Right lobe of liver (tissue), 6 donors: ENCODE results near the gene PNKD. TPM values are rescaled to one million over a fixed set of nuclear protein-coding genes. Genes with fewer than 3 reads are reported as not detected.
A peak's percentile ranks its signal among the peaks of the same experiment; 100 is the strongest.

Source experiments
- ATAC-seq, 4 donors: fragments of 200-7000 bp; cut with Tn5 transposase; one replicate each; pipeline ENCODE4 v1.9.1; 2020; ENCODE audit warnings: mild to moderate bottlenecking in 4 of 4, moderate library complexity in 4 of 4
- DNase-seq, 3 donors: peaks; one replicate each; pipeline ENCODE4 v3.0.0-alpha.2; 2020
- H3K27ac ChIP-seq, 3 donors: fragments of 200-600 bp; one replicate each; pipeline ENCODE4 v1.8.0; 2022
- H3K27me3 ChIP-seq, 2 donors: fragments of 200-600 bp; one replicate each; pipeline ENCODE4 v1.8.0; 2022
- H3K36me3 ChIP-seq, 4 donors: fragments of 200-600 bp; sonication (generic) in 1 of 4; one replicate each; pipeline versions ENCODE4 v1.5.1 to v1.8.0; 2017 to 2022; ENCODE audit warnings: control low read depth in 1 of 4
- H3K4me1 ChIP-seq, 4 donors: fragments of 200-600 bp; sonication (generic) in 1 of 4; one replicate each; pipeline versions ENCODE4 v1.5.1 to v1.8.0; 2017 to 2022; ENCODE audit warnings: control low read depth in 1 of 4
- H3K4me3 ChIP-seq, 3 donors: fragments of 200-600 bp; one replicate each; pipeline ENCODE4 v1.8.0; 2022
- H3K9me3 ChIP-seq, 4 donors: fragments of 200-600 bp; sonication (generic) in 1 of 4; one replicate each; pipeline versions ENCODE4 v1.5.1 to v1.8.0; 2017 to 2022; ENCODE audit warnings: control low read depth in 1 of 4
- POLR2A ChIP-seq: fragments of 450-650 bp; IDR thresholded peaks from one replicate; pipeline ENCODE4 v1.6.1; 2017; ENCODE audit warnings: antibody characterized with exemption, mild to moderate bottlenecking
- WGBS: methylation state at CpG from one replicate; pipeline ENCODE4 v1.1.6; 2018; ENCODE audit warnings: low coverage, low lambda C conversion rate; ENCODE audit not compliant: insufficient coverage; ENCODE audit errors: missing lambda C conversion rate; 5-methylcytosine and 5-hydroxymethylcytosine counted together
- intact Hi-C, 2 donors: fragments of 100-400 bp; cut with DNase I; formaldehyde crosslinking; loops; one replicate each; pipeline versions ENCODE4 v1.11.2 to v1.14.1; 2022
- microRNA-seq, 2 donors: library from miRNA; unstranded; fragments of <30 nt; microRNA quantifications; one replicate each; pipeline ENCODE4, GENCODE V29; 2019 to 2020
- small RNA-seq, 2 experiments: library from RNA; depleted of rRNA; stranded (forward); fragments of <200 nt; gene quantifications; one replicate each; pipeline ENCODE3, GENCODE V24; 2016
- total RNA-seq, 6 experiments: library from RNA; depleted of rRNA in 2 of 6; stranded (reverse); fragments of >200 nt in 2 of 6; fragmentation: NEBNext Ultra II Directional in 3 of 6; extraction: Animal tissue kit (Norgen Biotek cat#: 25700) in 3 of 6; gene quantifications; one replicate each; pipeline versions ENCODE4 v1.1.0 to v1.2.4, GENCODE V29; 2016 to 2023
- TF ChIP-seq, protein P1 (sequence below), 4 donors: fragments of 200-600 bp in 3 of 4; fragments of 450-650 bp in 1 of 4; IDR thresholded peaks; one replicate each; pipeline versions ENCODE4 v1.5.1 to v1.8.0; 2016 to 2022; ENCODE audit warnings: antibody characterized with exemption in 4 of 4, mild to moderate bottlenecking in 2 of 4
- donor health status: DM: no; HTN: yes; CAD: no.
- donor health status: DM: no; HTN: no; CAD: no.
- donor health status: DM: no; HTN: no; CAD: no.
- donor health status: DM: no; HTN: yes; CAD: no.
- donor health status: DM: no; HTN: yes; CAD: no.

Gene PNKD
- total RNA-seq, 6 experiments from 2014 or later: 78.5 to 137 (median 115) TPM

DNA sequence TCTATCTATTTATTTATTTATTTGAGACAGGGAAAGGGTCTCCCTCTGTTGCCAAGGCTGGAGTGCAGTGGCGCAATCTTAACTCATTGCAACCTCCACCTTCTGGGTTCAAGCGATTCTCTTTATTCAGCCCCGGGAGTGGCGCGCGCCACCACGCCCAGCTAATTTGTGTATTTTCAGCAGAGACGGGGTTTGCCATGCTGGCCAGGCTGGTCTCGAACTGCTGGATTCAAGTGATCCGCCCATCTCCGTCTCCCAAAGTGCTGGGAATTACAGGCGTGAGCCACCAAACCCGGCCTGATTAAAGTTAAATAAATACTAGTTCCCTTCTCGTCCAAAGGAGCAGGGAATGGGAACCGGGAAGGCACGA, 125.1 kb downstream of the PNKD start:
- TF ChIP-seq POLR2A: no peak
- TF ChIP-seq, protein P1, sequence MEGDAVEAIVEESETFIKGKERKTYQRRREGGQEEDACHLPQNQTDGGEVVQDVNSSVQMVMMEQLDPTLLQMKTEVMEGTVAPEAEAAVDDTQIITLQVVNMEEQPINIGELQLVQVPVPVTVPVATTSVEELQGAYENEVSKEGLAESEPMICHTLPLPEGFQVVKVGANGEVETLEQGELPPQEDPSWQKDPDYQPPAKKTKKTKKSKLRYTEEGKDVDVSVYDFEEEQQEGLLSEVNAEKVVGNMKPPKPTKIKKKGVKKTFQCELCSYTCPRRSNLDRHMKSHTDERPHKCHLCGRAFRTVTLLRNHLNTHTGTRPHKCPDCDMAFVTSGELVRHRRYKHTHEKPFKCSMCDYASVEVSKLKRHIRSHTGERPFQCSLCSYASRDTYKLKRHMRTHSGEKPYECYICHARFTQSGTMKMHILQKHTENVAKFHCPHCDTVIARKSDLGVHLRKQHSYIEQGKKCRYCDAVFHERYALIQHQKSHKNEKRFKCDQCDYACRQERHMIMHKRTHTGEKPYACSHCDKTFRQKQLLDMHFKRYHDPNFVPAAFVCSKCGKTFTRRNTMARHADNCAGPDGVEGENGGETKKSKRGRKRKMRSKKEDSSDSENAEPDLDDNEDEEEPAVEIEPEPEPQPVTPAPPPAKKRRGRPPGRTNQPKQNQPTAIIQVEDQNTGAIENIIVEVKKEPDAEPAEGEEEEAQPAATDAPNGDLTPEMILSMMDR (IDR thresholded peaks at IDR 0.05): no peak
- WGBS: 25% methylated on average over 13 of the region's 16 CpGs
- peak overlapping the region; percentile 77 to 100 (median 97) for H3K4me3 ChIP-seq
- H3K27ac ChIP-seq: peak overlapping the region; percentile 93 to 100 (median 100)
- no peaks in the 10 kb centered on the region for H3K9me3 ChIP-seq
- H3K4me1 ChIP-seq: peaks cover 0 to 13% (median 0%) of the 10 kb centered on the region in 4 donors
- intact Hi-C loops: loop anchor here in 1 of 2 donors (10.0 kb wide), 1 partner anchor 91 kb away; no protein-coding TSS in a partner anchor
- no peak for DNase-seq
- H3K36me3 ChIP-seq: no peaks in the 10 kb centered on the region
- H3K27me3 ChIP-seq: no peaks in the 10 kb centered on the region
- no peak for ATAC-seq

DNA sequence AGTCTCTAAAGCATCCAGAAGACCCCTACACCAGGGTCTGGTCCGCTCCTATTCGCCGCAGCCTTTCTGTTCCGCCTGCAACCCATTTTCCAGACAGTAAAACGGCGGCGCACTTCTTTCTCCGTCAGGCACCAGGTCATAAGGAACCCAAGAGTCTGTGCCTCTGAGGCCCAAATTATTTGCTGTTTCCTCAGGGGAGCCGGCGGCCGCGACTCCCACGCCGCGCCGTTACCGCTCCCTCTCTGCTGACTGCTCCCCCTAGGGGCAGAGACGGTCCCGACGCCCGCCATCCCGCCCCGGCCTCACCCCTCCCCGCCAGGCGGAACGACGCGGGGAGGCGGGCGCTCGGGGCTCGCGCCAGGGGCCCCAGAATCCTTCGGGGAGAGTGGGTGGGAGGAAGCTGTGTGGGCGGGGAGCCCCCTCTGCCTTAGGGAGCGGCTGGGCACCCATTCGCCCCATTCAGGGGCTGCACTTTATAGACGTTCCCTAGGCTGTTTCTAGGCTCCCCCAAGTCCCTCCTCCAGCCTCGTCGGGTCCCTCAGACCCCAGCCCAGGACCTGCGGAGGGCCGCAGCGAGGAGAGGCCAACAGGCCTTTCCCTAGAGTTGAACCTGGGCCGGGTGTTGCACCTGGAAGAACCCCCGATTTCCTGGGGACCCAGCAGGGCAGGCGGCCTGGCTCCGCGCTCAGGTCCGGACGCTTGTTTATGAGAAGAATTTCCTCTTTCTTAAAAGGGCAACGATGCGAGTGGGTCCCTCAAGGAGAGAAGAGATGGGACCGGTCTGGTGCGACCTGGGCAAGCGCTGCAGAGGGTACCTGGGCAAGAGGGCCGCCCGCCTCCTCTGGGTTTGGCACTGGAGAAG, 125.7 kb downstream of the PNKD start:
- Histone ChIP-seq H3K4me1 (peaks cover 0 to 13% (median 0%) of the 10 kb centered on the region in 4 donors), H3K9me3 (no peaks in the 10 kb centered on the region), H3K4me3 (peak overlapping the region; percentile 77 to 100 (median 97)), H3K36me3 (no peaks in the 10 kb centered on the region), H3K27ac (peak overlapping the region; percentile 93 to 100 (median 100)), H3K27me3 (no peaks in the 10 kb centered on the region)
- peak; percentile 59 to 76 (median 63) for ATAC-seq
- peak; percentile 59 for TF ChIP-seq POLR2A
- TF ChIP-seq, protein P1 (IDR thresholded peaks at IDR 0.05): peak; percentile 86 to 97 (median 89)
- DNase-seq: peak; percentile 95 to 97 (median 96)
- 4% methylated on average over 12 of the region's 57 CpGs for WGBS
- intact Hi-C loops: loop anchor here in 1 of 2 donors (10.0 kb wide), 1 partner anchor 91 kb away; no protein-coding TSS in a partner anchor

Small RNA genes lying within 50 kb of the gene (microRNA-seq; reads per million reads assigned to microRNA genes)
- gene MIR6513 (4.9 to 7.7 reads per million in 2 donors), gene MIR6810 (7.5 to 8.4 reads per million in 2 donors)

Small RNA genes lying within 50 kb of the gene (small RNA-seq; reads per million reads assigned to genes)
- gene MIR6810: 0 reads per million in 2 experiments

Other genes with a start within 250 kb of the PNKD start
- gene RUFY4, start 201.3 kb upstream of the PNKD start, total RNA-seq: under 1 TPM in 3 of 6 experiments, not detected in 3; 0.11 to 0.55 (median 0.23) TPM
- 1 to 10 TPM in 4 of 6 experiments, under 1 TPM in 2; 0.81 to 2.6 (median 1.2) TPM for gene CXCR2, start 144.5 kb upstream of the PNKD start, total RNA-seq
- gene CXCR1, start 103.6 kb upstream of the PNKD start, total RNA-seq: 1 to 10 TPM in 2 of 6 experiments, under 1 TPM in 4; 0.40 to 1.6 (median 0.74) TPM
- gene ARPC2, start 53.3 kb upstream of the PNKD start, total RNA-seq: 100 to 1,000 TPM in 1 of 6 experiments, 10 to 100 TPM in 5; 54.9 to 110 (median 78.1) TPM
- 1 to 10 TPM in 2 of 6 experiments, under 1 TPM in 4; 0.56 to 3.2 (median 0.94) TPM for gene GPBAR1, start 9.5 kb upstream of the PNKD start, total RNA-seq
- gene AAMP, start 382 bp upstream of the PNKD start, total RNA-seq: 10 to 100 TPM; 40.0 to 99.5 (median 45.2) TPM
- gene TMBIM1, start 22.0 kb downstream of the PNKD start, total RNA-seq: 100 to 1,000 TPM; 101 to 160 (median 126) TPM
- gene CATIP, start 86.3 kb downstream of the PNKD start, total RNA-seq: not detected
- gene SLC11A1, start 111.8 kb downstream of the PNKD start, total RNA-seq: 10 to 100 TPM in 3 of 6 experiments, 1 to 10 TPM in 3; 4.2 to 13.2 (median 11.0) TPM
- 10 to 100 TPM; 55.1 to 95.9 (median 75.6) TPM for gene CTDSP1, start 129.3 kb downstream of the PNKD start, total RNA-seq
- gene VIL1, start 148.6 kb downstream of the PNKD start, total RNA-seq: 100 to 1,000 TPM in 1 of 6 experiments, 10 to 100 TPM in 2, 1 to 10 TPM in 3; 2.1 to 118 (median 19.1) TPM